RPMI7951 (cell line): ENCODE data around the gene KIF16B. TPM values are rescaled to one million over a fixed set of nuclear protein-coding genes. Genes with fewer than 3 reads are reported as not detected.
"Not testable (repeated sequence)": the region's sequence is repeated elsewhere in the genome, so short reads cannot be mapped to it uniquely, and the experiment has no call there.

ENCODE experiments used
- DNase-seq: peaks from one replicate; pipeline ENCODE4 v3.0.0-alpha.2; 2012; ENCODE audit warnings: low read depth
- total RNA-seq: library from RNA; depleted of rRNA; stranded (reverse); fragments of >200 nt; shearing (Covaris generic); gene quantifications from 2 replicates; pipeline ENCODE4 v1.2.3, GENCODE V29; 2014; rRNA removed

The KIF16B gene
- total RNA-seq, 1 experiment from 2014 or later = 9.4 TPM

GRCh38 chr20:16257813-16258430 lies 315.3 kb downstream of the KIF16B start:
- no peak for DNase-seq

- no peak for DNase-seq
Observed at GRCh38 chr20:16257021-16257420, 316.2 kb downstream of the KIF16B start.

- no peak for DNase-seq
Observed at GRCh38 chr20:16246870-16247269, 326.4 kb downstream of the KIF16B start.

GRCh38 chr20:16246291-16246690 lies 327.0 kb downstream of the KIF16B start:
- no peak for DNase-seq

- DNase-seq = no peak
Observed at GRCh38 chr20:16245879-16246278, 327.4 kb downstream of the KIF16B start.

GRCh38 chr20:16244892-16245291 lies 328.4 kb downstream of the KIF16B start:
- DNase-seq = no peak

GRCh38 chr20:16243470-16243869 lies 329.8 kb downstream of the KIF16B start:
- DNase-seq = no peak

GRCh38 chr20:16241911-16242310 lies 331.3 kb downstream of the KIF16B start:
- DNase-seq = peak; percentile 4

- no peak for DNase-seq
Observed at GRCh38 chr20:16240355-16240754, 332.9 kb downstream of the KIF16B start.

GRCh38 chr20:16236589-16237241 lies 336.5 kb downstream of the KIF16B start:
- DNase-seq = no peak

- DNase-seq = no peak
Observed at GRCh38 chr20:16230402-16230801, 342.8 kb downstream of the KIF16B start.

GRCh38 chr20:16229813-16230212 lies 343.4 kb downstream of the KIF16B start:
- DNase-seq = no peak

GRCh38 chr20:16228722-16229121 lies 344.5 kb downstream of the KIF16B start:
- no peak for DNase-seq

- DNase-seq = not testable (repeated sequence)
Observed at GRCh38 chr20:16226961-16227360, 346.3 kb downstream of the KIF16B start.

- no peak for DNase-seq
Observed at GRCh38 chr20:16224836-16225235, 348.4 kb downstream of the KIF16B start.

GRCh38 chr20:16222859-16223411 lies 350.3 kb downstream of the KIF16B start:
- DNase-seq = peak; percentile 42

Other genes with a start within 250 kb of the KIF16B start
- gene SNRPB2, start 156.6 kb upstream of the KIF16B start, total RNA-seq = 133 and 174 TPM in 2 replicates
- not detected in 2 replicates for gene OTOR, start 174.9 kb upstream of the KIF16B start, total RNA-seq